HL-60 (cell line): Measurements from ENCODE around the gene XYLB.
"Not testable (repeated sequence)": the region's sequence is repeated elsewhere in the genome, so short reads cannot be mapped to it uniquely, and the experiment has no call there.

Source experiments
- DNase-seq, 2 experiments: peaks; one replicate each; pipeline ENCODE4 v3.0.0-alpha.2; 2010 to 2020; ENCODE audit warnings: low read depth in 1 of 2, low spot score in 1 of 2
- H3K27ac ChIP-seq: fragments of 250-450 bp; sonication (Bioruptor Pico); replicated peaks from 2 replicates; pipeline ENCODE4 v1.5.1; 2020; ENCODE audit warnings: mild to moderate bottlenecking, moderate library complexity
- H3K27me3 ChIP-seq: fragments of 250-450 bp; sonication (Bioruptor Pico); 2 replicates; pipeline ENCODE4 v1.5.1; 2021; ENCODE audit warnings: mild to moderate bottlenecking, moderate library complexity; ENCODE audit not compliant: insufficient read depth, poor library complexity, severe bottlenecking
- H3K4me3 ChIP-seq: replicated peaks from 2 replicates; pipeline ENCODE4 v1.5.1; 2011; ENCODE audit warnings: mild to moderate bottlenecking, control low read depth, low read length; ENCODE audit not compliant: insufficient read depth
- GABPA ChIP-seq: IDR thresholded peaks from 2 replicates; pipeline ENCODE4 v1.6.1; 2012; ENCODE audit warnings: low read depth
- POLR2AphosphoS5 ChIP-seq: IDR thresholded peaks from 2 replicates; pipeline ENCODE4 v1.6.1; 2012; ENCODE audit warnings: low read depth
- SPI1 ChIP-seq: IDR thresholded peaks from 2 replicates; pipeline ENCODE4 v1.6.1; 2012; ENCODE audit warnings: low read depth, mild to moderate bottlenecking, borderline replicate concordance
- TF ChIP-seq, protein P1 (sequence below): IDR thresholded peaks from 2 replicates; pipeline ENCODE4 v1.6.1; 2012; ENCODE audit warnings: low read depth; ENCODE audit not compliant: insufficient replicate concordance
- TF ChIP-seq, protein P2 (sequence below): IDR thresholded peaks from one replicate; pipeline ENCODE4 v1.5.1; 2011; ENCODE audit warnings: low read length, control low read depth, inconsistent platforms; ENCODE audit not compliant: insufficient read depth

XYLB gene

DNA sequence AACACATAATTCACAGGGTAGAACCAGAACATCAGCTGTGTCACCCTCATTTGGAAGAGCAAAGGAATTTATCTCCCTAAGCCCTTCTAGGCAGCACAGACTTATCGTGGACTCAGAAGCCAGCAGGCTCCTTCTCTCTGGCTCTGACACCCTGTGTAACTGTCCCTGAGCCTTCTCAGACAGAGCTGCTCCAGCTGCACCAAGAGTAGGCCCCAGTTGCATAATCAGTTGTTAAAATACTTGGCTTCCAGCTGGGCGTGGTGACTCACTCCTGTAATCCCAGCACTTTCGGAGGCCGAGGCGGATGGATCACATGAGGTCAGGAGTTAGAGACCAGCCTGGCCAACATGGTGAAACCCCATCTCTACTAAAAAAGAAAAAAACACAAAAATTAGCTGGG, 57.7 kb downstream of the XYLB start:
- no peaks in the 10 kb centered on the region for H3K27me3 ChIP-seq
- no peak overlapping the region for H3K27ac ChIP-seq
- TF ChIP-seq, protein P1, sequence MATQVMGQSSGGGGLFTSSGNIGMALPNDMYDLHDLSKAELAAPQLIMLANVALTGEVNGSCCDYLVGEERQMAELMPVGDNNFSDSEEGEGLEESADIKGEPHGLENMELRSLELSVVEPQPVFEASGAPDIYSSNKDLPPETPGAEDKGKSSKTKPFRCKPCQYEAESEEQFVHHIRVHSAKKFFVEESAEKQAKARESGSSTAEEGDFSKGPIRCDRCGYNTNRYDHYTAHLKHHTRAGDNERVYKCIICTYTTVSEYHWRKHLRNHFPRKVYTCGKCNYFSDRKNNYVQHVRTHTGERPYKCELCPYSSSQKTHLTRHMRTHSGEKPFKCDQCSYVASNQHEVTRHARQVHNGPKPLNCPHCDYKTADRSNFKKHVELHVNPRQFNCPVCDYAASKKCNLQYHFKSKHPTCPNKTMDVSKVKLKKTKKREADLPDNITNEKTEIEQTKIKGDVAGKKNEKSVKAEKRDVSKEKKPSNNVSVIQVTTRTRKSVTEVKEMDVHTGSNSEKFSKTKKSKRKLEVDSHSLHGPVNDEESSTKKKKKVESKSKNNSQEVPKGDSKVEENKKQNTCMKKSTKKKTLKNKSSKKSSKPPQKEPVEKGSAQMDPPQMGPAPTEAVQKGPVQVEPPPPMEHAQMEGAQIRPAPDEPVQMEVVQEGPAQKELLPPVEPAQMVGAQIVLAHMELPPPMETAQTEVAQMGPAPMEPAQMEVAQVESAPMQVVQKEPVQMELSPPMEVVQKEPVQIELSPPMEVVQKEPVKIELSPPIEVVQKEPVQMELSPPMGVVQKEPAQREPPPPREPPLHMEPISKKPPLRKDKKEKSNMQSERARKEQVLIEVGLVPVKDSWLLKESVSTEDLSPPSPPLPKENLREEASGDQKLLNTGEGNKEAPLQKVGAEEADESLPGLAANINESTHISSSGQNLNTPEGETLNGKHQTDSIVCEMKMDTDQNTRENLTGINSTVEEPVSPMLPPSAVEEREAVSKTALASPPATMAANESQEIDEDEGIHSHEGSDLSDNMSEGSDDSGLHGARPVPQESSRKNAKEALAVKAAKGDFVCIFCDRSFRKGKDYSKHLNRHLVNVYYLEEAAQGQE = no peak
- TF ChIP-seq SPI1 (no peak), GABPA (no peak), POLR2AphosphoS5 (no peak)
- TF ChIP-seq, protein P2, sequence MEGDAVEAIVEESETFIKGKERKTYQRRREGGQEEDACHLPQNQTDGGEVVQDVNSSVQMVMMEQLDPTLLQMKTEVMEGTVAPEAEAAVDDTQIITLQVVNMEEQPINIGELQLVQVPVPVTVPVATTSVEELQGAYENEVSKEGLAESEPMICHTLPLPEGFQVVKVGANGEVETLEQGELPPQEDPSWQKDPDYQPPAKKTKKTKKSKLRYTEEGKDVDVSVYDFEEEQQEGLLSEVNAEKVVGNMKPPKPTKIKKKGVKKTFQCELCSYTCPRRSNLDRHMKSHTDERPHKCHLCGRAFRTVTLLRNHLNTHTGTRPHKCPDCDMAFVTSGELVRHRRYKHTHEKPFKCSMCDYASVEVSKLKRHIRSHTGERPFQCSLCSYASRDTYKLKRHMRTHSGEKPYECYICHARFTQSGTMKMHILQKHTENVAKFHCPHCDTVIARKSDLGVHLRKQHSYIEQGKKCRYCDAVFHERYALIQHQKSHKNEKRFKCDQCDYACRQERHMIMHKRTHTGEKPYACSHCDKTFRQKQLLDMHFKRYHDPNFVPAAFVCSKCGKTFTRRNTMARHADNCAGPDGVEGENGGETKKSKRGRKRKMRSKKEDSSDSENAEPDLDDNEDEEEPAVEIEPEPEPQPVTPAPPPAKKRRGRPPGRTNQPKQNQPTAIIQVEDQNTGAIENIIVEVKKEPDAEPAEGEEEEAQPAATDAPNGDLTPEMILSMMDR = no peak
- H3K4me3 ChIP-seq = no peak overlapping the region
- DNase-seq = no peak

DNA sequence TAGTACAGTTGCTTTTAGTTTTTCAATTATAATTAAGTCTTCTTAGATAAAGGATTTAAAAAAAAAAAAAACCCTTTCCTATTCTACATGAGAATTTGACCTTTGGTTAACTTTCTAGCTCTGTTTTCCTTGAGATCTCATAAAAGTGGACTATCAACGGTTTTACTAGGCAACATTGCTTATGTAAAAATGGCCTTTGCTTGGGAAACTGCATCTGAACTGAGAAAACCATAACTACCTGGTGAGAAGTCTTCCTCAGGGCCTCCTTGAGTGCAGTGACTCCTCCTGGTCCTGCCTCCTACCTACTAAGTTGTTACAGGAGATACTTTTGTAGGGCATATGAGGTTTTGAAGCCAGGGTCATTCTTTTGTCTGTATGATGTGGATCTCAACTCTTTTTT, 65.0 kb downstream of the XYLB start:
- TF ChIP-seq, protein P2 = no peak
- TF ChIP-seq SPI1 (no peak), POLR2AphosphoS5 (no peak), GABPA (no peak)
- TF ChIP-seq, protein P1 = no peak
- no peak for DNase-seq
- H3K4me3 ChIP-seq = no peak overlapping the region
- no peaks in the 10 kb centered on the region for H3K27me3 ChIP-seq
- H3K27ac ChIP-seq = no peak overlapping the region

DNA sequence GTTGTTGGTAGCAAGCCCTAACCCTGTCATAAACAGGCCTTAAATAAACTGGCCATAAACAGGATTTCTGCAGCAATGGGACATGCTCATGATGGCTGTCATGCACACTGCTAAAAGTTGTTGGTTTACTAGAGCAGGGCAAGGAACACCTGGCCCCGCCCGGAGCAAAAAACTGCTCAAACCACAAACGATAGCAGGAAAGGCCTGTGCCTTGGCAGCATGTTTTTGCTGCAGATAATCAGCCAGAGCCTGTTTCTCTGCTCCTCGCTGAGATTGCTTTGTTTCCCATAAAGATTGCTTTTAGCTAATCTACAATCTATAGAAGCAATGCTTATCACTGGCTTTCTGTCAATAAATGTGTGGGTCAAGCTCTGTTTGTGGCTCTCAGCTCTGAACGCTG, 74.2 kb downstream of the XYLB start:
- H3K27ac ChIP-seq, DNase-seq, H3K27me3 ChIP-seq, H3K4me3 ChIP-seq: not testable (repeated sequence)

DNA sequence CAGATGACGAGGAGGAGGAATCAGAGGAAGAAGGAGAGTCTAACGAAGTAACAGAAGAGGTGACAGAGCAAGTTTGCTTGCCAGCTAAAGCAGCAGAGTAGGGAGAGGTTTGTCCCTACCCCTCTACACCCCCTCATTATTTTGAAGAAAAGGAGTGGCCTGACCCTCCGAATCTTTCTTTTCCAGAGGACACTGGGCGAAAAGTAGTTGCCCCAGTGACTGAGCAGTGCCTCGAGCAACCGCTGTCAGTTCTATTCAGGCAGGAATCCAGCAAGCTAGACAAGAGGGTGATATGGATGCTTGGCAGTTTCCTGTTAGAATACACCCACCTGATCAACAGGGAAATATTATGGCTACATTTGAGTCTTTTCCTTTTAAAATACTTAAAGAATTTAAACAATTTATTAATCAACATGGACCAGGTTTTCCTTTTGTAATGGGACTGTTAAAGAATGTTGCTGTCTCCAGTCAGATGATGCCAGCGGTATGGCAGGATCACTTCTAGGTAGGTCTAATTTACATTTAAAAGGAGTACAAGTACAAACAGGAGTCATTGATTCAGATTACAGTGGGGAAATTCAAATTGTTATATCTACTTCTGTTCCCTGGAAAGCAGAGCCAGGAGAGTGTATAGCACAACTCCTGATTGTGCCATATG, 75.2 kb downstream of the XYLB start:
- H3K27ac ChIP-seq = no peak overlapping the region
- no peaks in the 10 kb centered on the region for H3K27me3 ChIP-seq
- no peak overlapping the region for H3K4me3 ChIP-seq
- DNase-seq = no peak
- TF ChIP-seq SPI1 (no peak), POLR2AphosphoS5 (no peak), GABPA (no peak)
- TF ChIP-seq, protein P2 = no peak
- TF ChIP-seq, protein P1 = no peak

DNA sequence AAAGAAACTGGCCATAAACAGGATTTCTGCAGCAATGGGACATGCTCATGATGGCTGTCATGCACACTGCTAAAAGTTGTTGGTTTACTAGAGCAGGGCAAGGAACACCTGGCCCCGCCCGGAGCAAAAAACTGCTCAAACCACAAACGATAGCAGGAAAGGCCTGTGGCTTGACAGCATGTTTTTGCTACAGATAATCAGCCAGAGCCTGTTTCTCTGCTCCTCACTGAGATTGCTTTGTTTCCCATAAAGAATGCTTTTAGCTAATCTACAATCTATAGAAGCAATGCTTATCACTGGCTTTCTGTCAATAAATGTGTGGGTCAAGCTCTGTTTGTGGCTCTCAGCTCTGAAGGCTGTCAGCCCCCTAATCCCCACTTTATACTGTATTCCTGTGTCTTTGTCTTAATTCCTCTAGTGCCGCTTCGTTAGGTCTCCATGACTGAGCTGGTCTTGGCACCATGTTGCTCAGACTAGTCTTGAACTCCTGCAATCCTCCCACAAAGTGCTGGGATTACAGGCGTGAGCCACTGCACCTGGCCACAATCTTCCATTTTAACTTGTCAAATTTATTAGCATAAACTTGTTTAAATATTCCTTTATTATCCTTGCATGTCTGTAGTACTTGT, 80.3 kb downstream of the XYLB start:
- not testable (repeated sequence) for H3K27me3 ChIP-seq, H3K27ac ChIP-seq, H3K4me3 ChIP-seq, DNase-seq
